Heart left ventricle (tissue), 13 donors: ENCODE results near the gene PLEKHA6.

Source experiments
- POLR2A ChIP-seq, 2 donors: fragments of 450-650 bp; IDR thresholded peaks; one replicate each; pipeline ENCODE4 v1.6.1; 2017; ENCODE audit warnings: antibody characterized with exemption in 2 of 2, mild to moderate bottlenecking in 2 of 2, moderate library complexity in 2 of 2
- TF ChIP-seq, protein P1 (sequence below), 12 donors: fragments of 200-600 bp; sonication (generic) in 4 of 12; IDR thresholded peaks; one replicate each; pipeline versions ENCODE4 v1.5.0 to v1.8.0; 2018 to 2022; ENCODE audit warnings: antibody characterized with exemption in 12 of 12, mild to moderate bottlenecking in 5 of 12
- donor health status: ischemic (EF 13 %, LVEDD 7.1; RV severe dilation, severe dysfunction).
- donor health status: DM: no; HTN: yes; CAD: no.
- donor health status: DM: no; HTN: no; CAD: no.
- donor health status: ischemic (EF 25% LVEDD 6.9; RV normal size, moderate dysfunction).
- donor health status: ischemic (EF 25% LVEDD 5.7; RV mildly dilated, moderate dysfunction).
- donor health status: ischemic (EF 35%, LVEDD 5.7; RV mildly dilated, moderate dysfunction).
- donor health status: nonischemic (EF 11% LVEDD 7.7; RV severe dilation, severe dysfunction).
- donor health status: DM: yes; HTN: yes; CAD: no.
- donor health status: PGD.
- donor health status: ischemic (EF 29% LVEDD 5.4; RV normal size, mild dysfunction).
- donor health status: nonischemic (EF 23%, LVEDD 6.1; RV moderate dilation, normal function).

- TF ChIP-seq POLR2A (IDR thresholded peaks at IDR 0.05), result no peak
- TF ChIP-seq, protein P1, sequence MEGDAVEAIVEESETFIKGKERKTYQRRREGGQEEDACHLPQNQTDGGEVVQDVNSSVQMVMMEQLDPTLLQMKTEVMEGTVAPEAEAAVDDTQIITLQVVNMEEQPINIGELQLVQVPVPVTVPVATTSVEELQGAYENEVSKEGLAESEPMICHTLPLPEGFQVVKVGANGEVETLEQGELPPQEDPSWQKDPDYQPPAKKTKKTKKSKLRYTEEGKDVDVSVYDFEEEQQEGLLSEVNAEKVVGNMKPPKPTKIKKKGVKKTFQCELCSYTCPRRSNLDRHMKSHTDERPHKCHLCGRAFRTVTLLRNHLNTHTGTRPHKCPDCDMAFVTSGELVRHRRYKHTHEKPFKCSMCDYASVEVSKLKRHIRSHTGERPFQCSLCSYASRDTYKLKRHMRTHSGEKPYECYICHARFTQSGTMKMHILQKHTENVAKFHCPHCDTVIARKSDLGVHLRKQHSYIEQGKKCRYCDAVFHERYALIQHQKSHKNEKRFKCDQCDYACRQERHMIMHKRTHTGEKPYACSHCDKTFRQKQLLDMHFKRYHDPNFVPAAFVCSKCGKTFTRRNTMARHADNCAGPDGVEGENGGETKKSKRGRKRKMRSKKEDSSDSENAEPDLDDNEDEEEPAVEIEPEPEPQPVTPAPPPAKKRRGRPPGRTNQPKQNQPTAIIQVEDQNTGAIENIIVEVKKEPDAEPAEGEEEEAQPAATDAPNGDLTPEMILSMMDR (IDR thresholded peaks at IDR 0.05), result no peak
These were observed 32.9 kb downstream of the PLEKHA6 start for GRCh38 chr1:204326771-204327300.
